GM12801 (cell line): Measurements from ENCODE around the gene CCIN.

Experiments used
- CTCF ChIP-seq: IDR thresholded peaks from one replicate; pipeline ENCODE4 v1.5.1; 2011; ENCODE audit warnings: control low read depth; ENCODE audit not compliant: insufficient read length; ENCODE audit errors: extremely low read depth

The CCIN gene

DNA sequence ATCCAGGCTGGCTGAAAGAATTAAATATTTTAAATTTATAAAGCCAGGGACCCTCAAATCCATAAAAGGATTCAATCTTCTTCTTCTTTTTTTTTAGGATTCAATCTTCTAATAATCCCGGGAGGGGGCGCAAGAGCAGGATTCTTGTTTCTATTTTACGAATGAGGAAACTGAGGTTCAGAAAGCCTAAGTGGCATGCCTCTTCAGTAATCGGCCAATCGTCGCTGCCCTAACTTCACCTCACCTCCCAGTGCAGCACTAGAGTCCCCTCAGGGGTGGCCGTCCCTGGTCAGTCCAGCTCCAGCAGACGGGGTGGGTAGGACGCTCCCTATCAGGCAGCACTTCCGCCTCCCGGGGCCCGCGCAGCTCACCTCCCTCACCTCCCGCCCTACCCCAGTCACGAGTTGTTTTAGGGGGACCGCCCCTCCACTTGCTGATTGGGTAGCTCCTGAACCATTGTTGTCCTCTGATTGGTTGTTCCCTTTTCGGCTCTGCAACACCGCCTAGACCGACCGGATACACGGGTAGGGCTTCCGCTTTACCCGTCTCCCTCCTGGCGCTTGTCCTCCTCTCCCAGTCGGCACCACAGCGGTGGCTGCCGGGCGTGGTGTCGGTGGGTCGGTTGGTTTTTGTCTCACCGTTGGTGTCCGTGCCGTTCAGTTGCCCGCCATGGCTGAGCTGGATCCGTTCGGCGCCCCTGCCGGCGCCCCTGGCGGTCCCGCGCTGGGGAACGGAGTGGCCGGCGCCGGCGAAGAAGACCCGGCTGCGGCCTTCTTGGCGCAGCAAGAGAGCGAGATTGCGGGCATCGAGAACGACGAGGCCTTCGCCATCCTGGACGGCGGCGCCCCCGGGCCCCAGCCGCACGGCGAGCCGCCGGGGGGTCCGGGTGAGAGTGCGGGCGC lies 21.5 kb downstream of the CCIN start, which contains the start of gene CLTA:
Gene CLTA, plus strand, starts transcription at position 534 of the 902 bp plus-strand sequence. Its CDS starts 136 bp downstream, at position 670.
- no peak for TF ChIP-seq CTCF

GRCh38 chr9:36191290-36191645 lies 22.1 kb downstream of the CCIN start:
- TF ChIP-seq CTCF = no peak

- TF ChIP-seq CTCF = no peak
Observed at GRCh38 chr9:36191686-36192085, 22.5 kb downstream of the CCIN start.

- no peak for TF ChIP-seq CTCF
Observed at GRCh38 chr9:36192196-36192595, 23.0 kb downstream of the CCIN start.

DNA sequence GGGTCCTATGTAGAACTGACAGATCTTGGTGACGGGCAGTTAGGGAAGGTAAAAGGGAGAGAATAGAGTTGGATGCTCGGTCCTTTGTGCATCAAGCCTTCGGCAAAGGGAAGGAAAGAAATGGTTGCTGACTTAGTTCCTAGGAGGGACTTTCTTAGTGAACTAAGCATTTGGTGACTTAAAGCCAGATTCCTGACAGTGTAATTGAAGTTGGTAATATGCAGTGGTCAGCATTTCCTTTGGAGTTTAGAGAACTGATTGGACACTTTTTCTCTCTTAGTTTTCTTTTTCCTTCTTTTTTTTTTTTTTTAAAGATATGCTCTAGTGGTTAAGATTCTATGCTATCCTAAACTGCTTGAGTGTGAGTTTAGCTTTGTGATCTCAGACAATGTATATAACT lies 23.8 kb downstream of the CCIN start:
- no peak for TF ChIP-seq CTCF

GRCh38 chr9:36194326-36195000 lies 25.3 kb downstream of the CCIN start:
- no peak for TF ChIP-seq CTCF

GRCh38 chr9:36204906-36205547 lies 35.8 kb downstream of the CCIN start:
- TF ChIP-seq CTCF = no peak
